NT2/D1 (cell line): Measurements from ENCODE around the gene RIN1.
"Not testable (repeated sequence)": the region's sequence is repeated elsewhere in the genome, so short reads cannot be mapped to it uniquely, and the experiment has no call there.

Source experiments
- DNase-seq: peaks from one replicate; pipeline ENCODE4 v3.0.0-alpha.2; 2011; ENCODE audit warnings: low read depth, low spot score
- H3K27me3 ChIP-seq: 2 replicates; pipeline ENCODE4 v1.6.0; 2011; ENCODE audit warnings: mild to moderate bottlenecking; ENCODE audit not compliant: insufficient read length, insufficient read depth
- H3K36me3 ChIP-seq: 2 replicates; pipeline ENCODE4 v1.6.1; 2011; ENCODE audit warnings: mild to moderate bottlenecking, low read length, mixed read lengths; ENCODE audit not compliant: insufficient read depth, insufficient read length
- H3K4me1 ChIP-seq: 2 replicates; pipeline ENCODE4 v1.5.1; 2011; ENCODE audit not compliant: insufficient read depth, insufficient read length
- H3K4me3 ChIP-seq: 2 replicates; pipeline ENCODE4 v1.5.1; 2011; ENCODE audit warnings: low read depth; ENCODE audit not compliant: insufficient read length
- H3K9ac ChIP-seq: 2 replicates; pipeline ENCODE4 v1.6.0; 2011; ENCODE audit warnings: low read depth; ENCODE audit not compliant: insufficient read length
- H3K9me3 ChIP-seq: 2 replicates; pipeline ENCODE4 v1.5.1; 2011; ENCODE audit warnings: mild to moderate bottlenecking, low read length; ENCODE audit not compliant: insufficient read depth
- SUZ12 ChIP-seq: IDR thresholded peaks from 2 replicates; pipeline ENCODE4 v1.6.1; 2011; ENCODE audit not compliant: insufficient read length, insufficient read depth; ENCODE audit errors: extremely low read depth
- YY1 ChIP-seq: IDR thresholded peaks from 2 replicates; pipeline ENCODE4 v1.6.1; 2011; ENCODE audit not compliant: insufficient read length, insufficient read depth
- ZNF274 ChIP-seq: IDR thresholded peaks from 2 replicates; pipeline ENCODE4 v1.6.1; 2011; ENCODE audit warnings: mild to moderate bottlenecking, low read depth, low read length

The RIN1 gene, protein sequence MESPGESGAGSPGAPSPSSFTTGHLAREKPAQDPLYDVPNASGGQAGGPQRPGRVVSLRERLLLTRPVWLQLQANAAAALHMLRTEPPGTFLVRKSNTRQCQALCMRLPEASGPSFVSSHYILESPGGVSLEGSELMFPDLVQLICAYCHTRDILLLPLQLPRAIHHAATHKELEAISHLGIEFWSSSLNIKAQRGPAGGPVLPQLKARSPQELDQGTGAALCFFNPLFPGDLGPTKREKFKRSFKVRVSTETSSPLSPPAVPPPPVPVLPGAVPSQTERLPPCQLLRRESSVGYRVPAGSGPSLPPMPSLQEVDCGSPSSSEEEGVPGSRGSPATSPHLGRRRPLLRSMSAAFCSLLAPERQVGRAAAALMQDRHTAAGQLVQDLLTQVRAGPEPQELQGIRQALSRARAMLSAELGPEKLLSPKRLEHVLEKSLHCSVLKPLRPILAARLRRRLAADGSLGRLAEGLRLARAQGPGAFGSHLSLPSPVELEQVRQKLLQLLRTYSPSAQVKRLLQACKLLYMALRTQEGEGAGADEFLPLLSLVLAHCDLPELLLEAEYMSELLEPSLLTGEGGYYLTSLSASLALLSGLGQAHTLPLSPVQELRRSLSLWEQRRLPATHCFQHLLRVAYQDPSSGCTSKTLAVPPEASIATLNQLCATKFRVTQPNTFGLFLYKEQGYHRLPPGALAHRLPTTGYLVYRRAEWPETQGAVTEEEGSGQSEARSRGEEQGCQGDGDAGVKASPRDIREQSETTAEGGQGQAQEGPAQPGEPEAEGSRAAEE

DNA sequence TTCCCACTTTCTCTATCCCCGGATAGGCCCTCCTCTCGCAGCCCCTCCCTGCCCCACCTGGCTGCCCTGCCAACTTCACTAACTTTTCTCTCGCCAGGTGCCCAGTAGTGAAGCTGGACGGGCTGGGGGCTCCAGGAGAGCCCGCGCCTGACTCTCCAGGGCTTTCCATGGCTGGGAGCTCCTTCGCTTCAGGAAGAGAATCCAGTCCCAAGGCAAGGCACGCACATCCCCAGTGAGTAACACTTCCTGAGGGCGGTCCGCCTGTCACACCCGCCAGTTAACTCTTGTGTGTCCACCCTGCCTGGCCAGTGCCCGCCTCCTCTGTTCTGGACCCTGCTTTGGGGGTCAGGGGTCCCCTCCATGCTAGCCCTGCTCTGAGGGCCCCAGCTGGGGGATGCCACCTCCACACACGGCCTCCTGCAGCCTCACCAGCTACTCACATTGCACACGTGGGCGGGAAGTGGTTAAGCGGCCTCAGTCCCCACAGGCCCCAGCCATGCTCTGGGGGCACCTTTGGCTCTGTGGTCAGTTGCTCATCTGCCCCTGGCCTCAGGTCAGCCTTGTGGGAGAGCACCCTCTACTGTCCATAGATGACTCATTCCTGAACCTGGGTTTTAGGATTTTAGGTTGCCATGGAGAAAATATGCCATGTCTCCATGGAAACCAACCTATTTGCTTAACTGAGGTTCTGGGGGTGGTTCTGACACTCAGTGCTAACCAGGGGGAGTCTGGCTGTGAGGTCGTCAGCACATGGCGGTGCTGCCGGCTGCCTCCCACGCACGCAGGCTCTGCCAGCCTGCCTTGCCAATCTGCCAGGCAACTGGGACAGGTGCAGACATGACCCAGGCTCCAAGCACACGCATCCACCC is at the start of gene RIN1:
Gene RIN1, minus strand, starts transcription at position 201 of the 869 bp plus-strand sequence. Its CDS starts 32 bp downstream, at position 169.
- Histone ChIP-seq H3K9me3 (no peaks in the 10 kb centered on the region), H3K4me1 (peaks cover 8% of the 10 kb centered on the region), H3K4me3 (peak within 1 kb of the TSS; percentile 62), H3K9ac (peak within 1 kb of the TSS; percentile 94), H3K36me3 (peaks cover 85% of the 10 kb centered on the region), H3K27me3 (no peaks in the 10 kb centered on the region)
- TF ChIP-seq SUZ12 (no peak), YY1 (no peak)
- DNase-seq = no peak

DNA sequence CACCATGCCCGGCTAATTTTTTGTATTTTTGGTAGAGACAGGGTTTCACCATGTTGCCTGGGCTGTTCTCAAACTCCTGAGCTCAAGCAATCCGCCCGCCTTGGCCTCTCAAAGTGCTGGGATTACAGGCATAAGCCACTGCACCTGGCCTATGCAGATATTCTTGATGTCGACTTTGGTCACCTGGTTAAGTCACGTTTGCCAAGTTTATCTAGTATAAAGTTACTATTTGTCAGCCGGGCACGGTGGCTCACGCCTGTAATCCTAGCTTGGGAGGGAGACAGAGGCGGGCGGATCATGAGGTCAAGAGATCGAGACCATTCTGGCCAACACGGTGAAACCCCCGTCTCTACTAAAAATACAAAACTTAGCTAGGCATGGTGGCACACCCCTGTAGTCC is 48.1 kb upstream of the RIN1 start:
- H3K9me3 ChIP-seq, DNase-seq, H3K9ac ChIP-seq, H3K4me1 ChIP-seq, H3K36me3 ChIP-seq, H3K4me3 ChIP-seq: not testable (repeated sequence)
- H3K27me3 ChIP-seq = peaks cover 11% of the 10 kb centered on the region

DNA sequence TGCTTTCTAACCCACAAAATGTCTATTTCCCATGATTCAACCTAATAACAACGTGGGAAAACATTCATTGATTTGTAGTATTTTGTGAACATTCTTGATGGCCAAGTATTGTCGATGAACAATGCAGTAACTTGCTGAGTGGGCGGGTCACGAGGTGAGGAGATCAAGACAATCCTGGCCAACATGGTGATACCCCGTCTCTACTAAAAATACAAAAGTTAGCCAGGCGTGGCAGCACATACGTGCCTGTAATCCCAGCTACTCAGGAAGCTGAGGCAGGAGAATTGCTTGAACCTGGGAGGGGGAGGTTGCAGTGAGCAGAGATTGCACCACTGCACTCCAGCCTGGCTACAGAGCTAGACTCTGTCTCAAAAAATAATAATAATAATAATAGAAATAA is 44.0 kb upstream of the RIN1 start:
- H3K4me1 ChIP-seq, H3K9me3 ChIP-seq, DNase-seq, H3K9ac ChIP-seq, H3K27me3 ChIP-seq, H3K36me3 ChIP-seq, H3K4me3 ChIP-seq: not testable (repeated sequence)

DNA sequence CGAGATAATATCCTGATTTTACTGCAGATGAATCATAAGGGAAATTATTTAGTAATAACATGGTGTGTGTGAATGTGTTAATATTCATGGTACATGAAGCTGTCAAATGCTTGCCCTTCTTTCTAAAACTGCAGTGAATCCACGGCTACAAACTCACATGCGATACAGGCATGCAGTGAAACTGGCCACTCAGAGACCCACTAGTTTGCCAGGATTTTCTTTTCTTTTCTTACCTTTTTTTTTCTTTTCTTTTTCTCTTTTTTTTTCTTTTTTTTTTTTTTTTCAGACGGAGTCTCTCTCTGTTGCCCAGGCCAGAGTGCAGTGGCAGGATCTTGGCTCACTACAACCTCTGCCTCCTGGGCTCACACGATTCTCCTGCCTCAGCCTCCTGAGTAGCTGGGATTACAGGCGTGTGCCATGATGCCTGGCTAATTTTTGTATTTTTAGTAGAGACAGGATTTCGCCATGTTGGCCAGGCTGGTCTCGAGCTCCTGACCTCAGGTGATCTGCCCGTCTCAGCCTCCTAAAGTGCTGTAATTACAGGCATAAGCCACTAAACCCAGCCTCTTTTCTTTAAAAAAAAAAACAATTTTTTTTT is 37.6 kb upstream of the RIN1 start:
- not testable (repeated sequence) for H3K27me3 ChIP-seq, H3K9ac ChIP-seq, H3K4me1 ChIP-seq

DNA sequence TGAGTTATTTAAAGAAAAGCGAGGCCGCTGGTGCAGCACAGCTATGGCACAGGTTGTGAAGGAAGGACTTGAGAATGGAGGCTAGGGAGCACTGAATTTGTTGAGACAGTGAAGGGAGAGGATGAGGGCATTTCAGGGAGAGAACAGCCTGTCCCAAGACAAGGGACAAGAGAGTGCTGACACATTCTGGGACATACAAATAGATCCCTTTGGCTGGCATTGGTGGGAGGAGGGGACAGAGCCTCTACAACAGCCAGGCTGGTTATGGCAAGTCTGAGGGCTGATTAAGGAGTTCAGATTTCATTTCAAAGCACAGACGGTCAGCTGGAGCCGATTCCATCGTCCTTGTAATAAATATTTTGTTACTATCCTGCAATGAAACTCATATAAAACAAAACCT is 37.0 kb upstream of the RIN1 start:
- Histone ChIP-seq H3K9me3 (no peaks in the 10 kb centered on the region), H3K9ac (no peak overlapping the region), H3K4me3 (no peak overlapping the region), H3K27me3 (no peaks in the 10 kb centered on the region), H3K4me1 (peaks cover 13% of the 10 kb centered on the region), H3K36me3 (peaks cover 16% of the 10 kb centered on the region)
- DNase-seq = no peak
- TF ChIP-seq YY1 = no peak
- TF ChIP-seq ZNF274 = no peak
- no peak for TF ChIP-seq SUZ12

More for the DNA sequence above, 37.6 kb upstream of the RIN1 start:
- DNase-seq, H3K4me3 ChIP-seq, H3K9me3 ChIP-seq: not testable (repeated sequence)
- H3K36me3 ChIP-seq = peaks cover 10% of the 10 kb centered on the region

DNA sequence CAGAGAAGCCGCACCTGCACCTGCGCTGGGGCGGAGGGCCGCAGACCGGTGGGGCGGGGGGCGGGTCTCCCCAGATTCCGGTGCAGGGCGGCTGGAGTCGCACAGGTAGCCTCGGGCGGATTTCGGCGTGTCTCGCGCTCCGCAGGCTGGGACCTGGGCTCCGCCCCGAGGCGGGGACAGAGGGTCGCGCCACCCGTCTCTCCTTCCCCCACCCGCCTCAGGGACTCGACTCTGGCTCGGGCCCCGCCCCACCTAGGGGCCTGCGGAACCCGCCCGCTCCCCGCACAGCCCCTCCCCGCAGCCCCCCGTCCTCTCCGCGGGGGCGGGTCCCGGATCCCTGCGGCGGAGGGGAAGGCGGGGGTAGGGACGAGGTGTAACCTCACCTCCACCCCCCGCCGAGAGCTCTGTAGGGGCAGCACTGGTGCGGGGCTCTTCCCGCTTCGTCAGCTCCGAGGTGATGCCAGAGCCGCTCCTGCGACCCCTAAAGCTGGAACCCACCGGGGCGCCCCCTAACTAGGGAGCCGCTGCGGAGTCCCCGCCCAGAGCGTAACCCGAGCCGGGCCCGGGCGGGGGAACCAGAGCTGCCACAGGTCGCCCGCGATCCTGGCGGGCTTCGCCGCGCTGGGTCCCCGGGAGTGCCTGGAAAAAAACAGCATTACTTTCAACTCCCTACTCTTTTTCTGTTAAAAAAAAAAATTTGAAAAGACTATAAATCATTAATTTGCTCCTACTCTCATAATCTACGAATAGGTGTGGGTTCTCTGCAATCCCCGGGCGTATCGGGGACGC is 35.6 kb upstream of the RIN1 start, which contains the start of gene SLC29A2:
Gene SLC29A2, minus strand, starts transcription at position 134 of the 789 bp plus-strand sequence. CDS start 169 bp downstream, outside the sequence.
- Histone ChIP-seq H3K9ac (peak within 1 kb of the TSS; percentile 99), H3K27me3 (no peaks in the 10 kb centered on the region), H3K4me1 (peaks cover 17% of the 10 kb centered on the region), H3K4me3 (peak within 1 kb of the TSS; percentile 99), H3K36me3 (peaks cover 30% of the 10 kb centered on the region), H3K9me3 (no peaks in the 10 kb centered on the region)
- TF ChIP-seq SUZ12 (no peak), YY1 (no peak), ZNF274 (no peak)
- peak; percentile 95 for DNase-seq
